ENCODE measurements around the gene BRINP2. TPM values are rescaled to one million over a fixed set of nuclear protein-coding genes. Genes with fewer than 3 reads are reported as not detected.

BRINP2 gene
- total RNA-seq, 1 donor from 2014 or later, result 0.52 TPM

DNA sequence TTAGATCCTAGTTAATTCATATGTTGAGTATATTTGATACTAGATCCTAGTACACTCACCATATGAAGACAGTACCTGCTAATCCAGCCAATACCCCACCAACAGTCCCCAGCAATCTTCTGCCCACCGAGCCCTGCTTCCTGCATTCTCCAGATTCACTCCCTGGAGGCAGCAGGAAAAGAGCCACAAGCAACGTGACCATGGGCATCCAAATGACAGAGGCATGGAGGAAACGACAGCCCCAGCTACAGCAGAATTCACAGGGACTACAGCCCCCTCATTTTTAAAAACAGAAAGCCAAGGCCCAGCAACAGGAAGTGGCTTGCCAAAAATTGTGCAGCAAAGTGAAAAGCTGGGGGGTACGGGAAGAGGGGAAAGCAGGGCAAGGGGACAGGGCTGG, 35.5 kb upstream of the BRINP2 start:
- Histone ChIP-seq H3K4me1 (ENCODE audit: control insufficient read depth in 3 of 3, insufficient read depth in 3 of 3, low read length in 3 of 3) (no peaks in the 10 kb centered on the region), H3K9me3 (ENCODE audit: control insufficient read depth in 3 of 3, low read length in 3 of 3) (no peaks in the 10 kb centered on the region), H3K9ac (ENCODE audit: low read depth in 1 of 3, low read length in 3 of 3) (no peak overlapping the region), H3K36me3 (ENCODE audit: control insufficient read depth in 3 of 3, insufficient read depth in 3 of 3, low read length in 3 of 3) (no peaks in the 10 kb centered on the region), H3K27me3 (ENCODE audit: control insufficient read depth in 3 of 3, insufficient read depth in 3 of 3, low read length in 3 of 3) (peaks cover 0 to 4% (median 0%) of the 10 kb centered on the region in 3 donors), H3K27ac (ENCODE audit: low read depth, low read length) (no peak overlapping the region), H3K4me3 (ENCODE audit: low read length in 3 of 3) (no peak overlapping the region)

DNA sequence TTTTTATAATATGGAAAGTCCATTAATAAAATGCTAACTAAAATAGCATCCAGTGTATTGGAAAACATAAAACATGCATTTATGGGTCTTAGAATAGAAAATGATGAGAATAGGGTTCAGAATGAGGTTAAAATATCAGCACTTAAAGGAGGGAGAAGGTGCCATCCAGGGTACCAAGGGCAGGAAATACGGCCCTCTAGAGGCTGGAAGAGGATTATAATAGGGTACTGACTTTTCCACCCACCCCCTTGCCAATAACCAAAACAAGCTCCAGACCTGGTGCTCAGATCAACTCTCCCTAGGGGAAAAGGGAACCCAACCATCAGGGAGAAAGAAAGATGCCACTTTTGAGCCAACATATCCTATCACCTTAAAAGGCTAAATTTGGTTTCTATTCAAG, 32.9 kb upstream of the BRINP2 start:
- H3K9me3 ChIP-seq (ENCODE audit: control insufficient read depth in 3 of 3, low read length in 3 of 3), result no peaks in the 10 kb centered on the region
- H3K27me3 ChIP-seq (ENCODE audit: control insufficient read depth in 3 of 3, insufficient read depth in 3 of 3, low read length in 3 of 3), result peaks cover 0 to 2% (median 0%) of the 10 kb centered on the region in 3 donors
- H3K4me3 ChIP-seq (ENCODE audit: low read length in 3 of 3), result no peak overlapping the region

GRCh38 chr1:177138347-177138746, 32.4 kb upstream of the BRINP2 start:
- no peaks in the 10 kb centered on the region for H3K36me3 ChIP-seq (ENCODE audit: control insufficient read depth in 3 of 3, insufficient read depth in 3 of 3, low read length in 3 of 3)

More for the DNA sequence above, 32.9 kb upstream of the BRINP2 start:
- Histone ChIP-seq H3K36me3 (ENCODE audit: control insufficient read depth in 3 of 3, insufficient read depth in 3 of 3, low read length in 3 of 3) (no peaks in the 10 kb centered on the region), H3K27ac (ENCODE audit: low read depth, low read length) (no peak overlapping the region), H3K4me1 (ENCODE audit: control insufficient read depth in 3 of 3, insufficient read depth in 3 of 3, low read length in 3 of 3) (no peaks in the 10 kb centered on the region), H3K9ac (ENCODE audit: low read depth in 1 of 3, low read length in 3 of 3) (no peak overlapping the region)

DNA sequence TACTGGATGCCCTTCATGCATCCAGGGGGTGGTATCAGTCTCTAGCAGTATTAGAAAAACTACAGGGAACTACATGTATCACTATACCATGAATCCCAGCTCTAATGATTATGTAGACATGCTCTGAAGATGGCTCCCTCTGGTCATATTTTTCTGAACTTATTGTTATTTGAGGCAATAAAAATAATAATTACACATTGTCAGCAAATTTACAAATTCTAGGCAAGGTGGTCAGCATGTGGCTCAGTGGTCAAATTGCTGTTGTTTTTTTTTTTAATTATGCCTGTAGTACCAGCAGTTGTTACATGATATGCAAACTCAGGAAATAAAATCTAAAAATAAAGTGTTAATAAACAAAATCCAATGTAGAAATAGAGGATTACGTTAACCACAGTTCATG, 28.7 kb upstream of the BRINP2 start:
- peaks cover 0 to 2% (median 0%) of the 10 kb centered on the region in 3 donors for H3K27me3 ChIP-seq (ENCODE audit: control insufficient read depth in 3 of 3, insufficient read depth in 3 of 3, low read length in 3 of 3)
- no peaks in the 10 kb centered on the region for H3K36me3 ChIP-seq (ENCODE audit: control insufficient read depth in 3 of 3, insufficient read depth in 3 of 3, low read length in 3 of 3)
- H3K9ac ChIP-seq (ENCODE audit: low read depth in 1 of 3, low read length in 3 of 3), result no peak overlapping the region
- H3K4me3 ChIP-seq (ENCODE audit: low read length in 3 of 3), result no peak overlapping the region
- no peak overlapping the region for H3K27ac ChIP-seq (ENCODE audit: low read depth, low read length)
- H3K4me1 ChIP-seq (ENCODE audit: control insufficient read depth in 3 of 3, insufficient read depth in 3 of 3, low read length in 3 of 3), result peaks cover 0 to 4% (median 3%) of the 10 kb centered on the region in 3 donors
- no peaks in the 10 kb centered on the region for H3K9me3 ChIP-seq (ENCODE audit: control insufficient read depth in 3 of 3, low read length in 3 of 3)

More at GRCh38 chr1:177138347-177138746, 32.4 kb upstream of the BRINP2 start:
- H3K4me1 ChIP-seq (ENCODE audit: control insufficient read depth in 3 of 3, insufficient read depth in 3 of 3, low read length in 3 of 3), result no peaks in the 10 kb centered on the region
- H3K9me3 ChIP-seq (ENCODE audit: control insufficient read depth in 3 of 3, low read length in 3 of 3), result no peaks in the 10 kb centered on the region
- no peak overlapping the region for H3K4me3 ChIP-seq (ENCODE audit: low read length in 3 of 3)
- no peak overlapping the region for H3K9ac ChIP-seq (ENCODE audit: low read depth in 1 of 3, low read length in 3 of 3)
- no peak overlapping the region for H3K27ac ChIP-seq (ENCODE audit: low read depth, low read length)
- H3K27me3 ChIP-seq (ENCODE audit: control insufficient read depth in 3 of 3, insufficient read depth in 3 of 3, low read length in 3 of 3), result peaks cover 0 to 2% (median 0%) of the 10 kb centered on the region in 3 donors

GRCh38 chr1:177142791-177143271, 27.9 kb upstream of the BRINP2 start:
- H3K36me3 ChIP-seq (ENCODE audit: control insufficient read depth in 3 of 3, insufficient read depth in 3 of 3, low read length in 3 of 3), result no peaks in the 10 kb centered on the region
- no peak overlapping the region for H3K27ac ChIP-seq (ENCODE audit: low read depth, low read length)
- no peaks in the 10 kb centered on the region for H3K9me3 ChIP-seq (ENCODE audit: control insufficient read depth in 3 of 3, low read length in 3 of 3)
- H3K27me3 ChIP-seq (ENCODE audit: control insufficient read depth in 3 of 3, insufficient read depth in 3 of 3, low read length in 3 of 3), result peaks cover 0 to 2% (median 0%) of the 10 kb centered on the region in 3 donors
- H3K4me1 ChIP-seq (ENCODE audit: control insufficient read depth in 3 of 3, insufficient read depth in 3 of 3, low read length in 3 of 3), result peaks cover 0 to 4% (median 3%) of the 10 kb centered on the region in 3 donors
- H3K9ac ChIP-seq (ENCODE audit: low read depth in 1 of 3, low read length in 3 of 3), result no peak overlapping the region
- H3K4me3 ChIP-seq (ENCODE audit: low read length in 3 of 3), result no peak overlapping the region

DNA sequence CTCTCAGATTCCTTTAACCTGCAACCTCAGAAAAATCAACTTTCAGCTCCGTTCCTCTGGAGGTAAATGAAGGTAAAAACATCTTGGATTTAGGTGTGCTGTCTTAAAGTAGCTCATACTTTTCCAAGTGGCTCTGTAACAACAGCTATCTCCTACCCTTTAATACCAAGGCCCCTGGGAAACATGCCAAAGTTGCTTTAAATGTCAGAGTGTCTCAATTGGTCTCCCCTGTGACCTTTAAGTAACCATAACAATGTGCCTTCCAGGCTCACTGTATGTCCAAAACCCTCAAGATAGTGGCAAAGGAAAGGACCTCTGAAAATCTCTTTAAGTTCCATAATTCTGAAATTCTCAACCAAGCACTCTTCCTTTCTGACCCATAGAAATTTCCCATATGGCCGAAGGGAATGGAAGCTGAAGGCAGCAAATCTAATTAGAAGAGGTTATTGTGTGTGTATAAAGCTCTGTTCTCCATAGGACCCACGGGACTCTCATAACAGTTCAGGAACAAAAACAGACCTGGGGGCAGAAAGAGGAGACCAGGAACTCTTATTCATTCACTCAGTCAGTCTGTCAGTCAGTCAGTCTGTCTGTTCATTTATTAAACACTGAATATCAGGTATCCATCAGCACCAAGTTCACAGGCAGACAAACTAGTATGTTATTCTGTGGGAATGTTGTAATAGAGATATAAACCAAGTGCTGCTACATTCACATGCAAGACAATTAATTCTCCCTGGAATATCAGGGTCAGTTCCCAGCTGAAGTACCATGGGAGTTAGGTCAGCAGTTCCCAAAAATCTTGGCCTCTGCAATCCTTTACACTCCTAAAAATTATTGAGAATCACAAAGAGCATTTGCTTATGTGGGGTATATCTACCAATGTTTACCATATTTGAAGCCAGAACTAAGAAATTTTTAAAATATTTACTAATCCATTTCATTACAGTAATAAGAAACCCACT, 25.4 kb upstream of the BRINP2 start:
- H3K36me3 ChIP-seq (ENCODE audit: control insufficient read depth in 3 of 3, insufficient read depth in 3 of 3, low read length in 3 of 3), result no peaks in the 10 kb centered on the region
- no peak overlapping the region for H3K27ac ChIP-seq (ENCODE audit: low read depth, low read length)
- no peaks in the 10 kb centered on the region for H3K9me3 ChIP-seq (ENCODE audit: control insufficient read depth in 3 of 3, low read length in 3 of 3)
- H3K27me3 ChIP-seq (ENCODE audit: control insufficient read depth in 3 of 3, insufficient read depth in 3 of 3, low read length in 3 of 3), result peaks cover 0 to 2% (median 0%) of the 10 kb centered on the region in 3 donors
- no peak overlapping the region for H3K4me3 ChIP-seq (ENCODE audit: low read length in 3 of 3)
- peaks cover 0 to 4% (median 3%) of the 10 kb centered on the region in 3 donors for H3K4me1 ChIP-seq (ENCODE audit: control insufficient read depth in 3 of 3, insufficient read depth in 3 of 3, low read length in 3 of 3)
- no peak overlapping the region for H3K9ac ChIP-seq (ENCODE audit: low read depth in 1 of 3, low read length in 3 of 3)

DNA sequence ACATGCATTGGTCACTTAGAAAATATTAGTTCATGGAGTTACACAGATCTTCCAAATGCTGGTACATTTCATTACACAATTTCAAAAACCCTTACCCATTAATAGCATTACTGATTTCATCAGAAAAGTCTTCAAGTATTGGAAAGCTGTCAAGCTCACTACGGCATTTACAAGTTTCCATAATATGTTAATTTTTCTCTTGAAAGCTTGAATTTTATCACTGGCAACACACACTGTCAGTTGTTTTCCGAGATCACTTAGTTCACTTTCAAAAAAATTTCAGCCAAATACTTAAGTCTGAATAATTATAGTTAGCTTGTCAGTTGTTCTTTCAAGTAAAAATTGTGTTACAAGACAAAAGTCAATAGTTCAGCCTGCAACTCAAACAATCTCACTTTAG, 24.3 kb upstream of the BRINP2 start:
- Histone ChIP-seq H3K36me3 (ENCODE audit: control insufficient read depth in 3 of 3, insufficient read depth in 3 of 3, low read length in 3 of 3) (no peaks in the 10 kb centered on the region), H3K9me3 (ENCODE audit: control insufficient read depth in 3 of 3, low read length in 3 of 3) (no peaks in the 10 kb centered on the region), H3K4me1 (ENCODE audit: control insufficient read depth in 3 of 3, insufficient read depth in 3 of 3, low read length in 3 of 3) (peaks cover 0 to 4% (median 3%) of the 10 kb centered on the region in 3 donors), H3K4me3 (ENCODE audit: low read length in 3 of 3) (no peak overlapping the region), H3K27me3 (ENCODE audit: control insufficient read depth in 3 of 3, insufficient read depth in 3 of 3, low read length in 3 of 3) (peaks cover 0 to 2% (median 0%) of the 10 kb centered on the region in 3 donors), H3K9ac (ENCODE audit: low read depth in 1 of 3, low read length in 3 of 3) (no peak overlapping the region), H3K27ac (ENCODE audit: low read depth, low read length) (no peak overlapping the region)

GRCh38 chr1:177162243-177162642, 8.5 kb upstream of the BRINP2 start:
- H3K27me3 ChIP-seq (ENCODE audit: control insufficient read depth in 3 of 3, insufficient read depth in 3 of 3, low read length in 3 of 3), result peaks cover 27 to 40% (median 35%) of the 10 kb centered on the region in 3 donors

DNA sequence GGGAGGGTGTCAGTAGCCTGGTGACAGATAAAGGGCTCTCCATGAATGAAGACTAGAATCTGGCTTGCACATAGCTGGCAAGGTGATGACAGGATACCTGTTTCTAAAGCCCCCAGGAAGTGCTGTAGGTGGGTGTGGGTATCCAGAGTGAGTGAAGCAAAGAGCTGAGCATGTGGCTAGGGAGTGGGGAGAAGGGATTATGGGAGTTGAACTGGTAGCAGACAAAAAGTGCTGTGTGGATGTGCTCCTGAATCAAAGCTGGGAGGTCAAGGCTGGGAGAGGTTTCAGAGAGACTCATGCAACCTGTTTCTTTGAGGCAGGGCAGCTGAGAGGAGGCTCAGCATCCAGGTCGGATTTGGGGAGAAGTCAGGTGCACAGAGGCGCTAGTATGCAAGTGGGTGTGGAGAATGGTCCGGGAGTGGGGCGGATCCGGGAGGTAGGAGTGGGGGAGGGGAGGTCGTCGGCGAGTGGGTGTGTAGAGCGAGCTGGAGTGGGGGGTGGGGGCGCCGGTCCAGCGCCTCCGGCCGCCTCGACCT, 6.8 kb upstream of the BRINP2 start:
- Histone ChIP-seq H3K27me3 (ENCODE audit: control insufficient read depth in 3 of 3, insufficient read depth in 3 of 3, low read length in 3 of 3) (peaks cover 27 to 41% (median 38%) of the 10 kb centered on the region in 3 donors), H3K9me3 (ENCODE audit: control insufficient read depth in 3 of 3, low read length in 3 of 3) (no peaks in the 10 kb centered on the region), H3K4me3 (ENCODE audit: low read length in 3 of 3) (peak overlapping the region in 2 of 3 donors; percentile 52 to 56), H3K36me3 (ENCODE audit: control insufficient read depth in 3 of 3, insufficient read depth in 3 of 3, low read length in 3 of 3) (no peaks in the 10 kb centered on the region), H3K4me1 (ENCODE audit: control insufficient read depth in 3 of 3, insufficient read depth in 3 of 3, low read length in 3 of 3) (peaks cover 0 to 7% (median 3%) of the 10 kb centered on the region in 3 donors), H3K27ac (ENCODE audit: low read depth, low read length) (no peak overlapping the region), H3K9ac (ENCODE audit: low read depth in 1 of 3, low read length in 3 of 3) (no peak overlapping the region)

More at GRCh38 chr1:177162243-177162642, 8.5 kb upstream of the BRINP2 start:
- H3K36me3 ChIP-seq (ENCODE audit: control insufficient read depth in 3 of 3, insufficient read depth in 3 of 3, low read length in 3 of 3), result no peaks in the 10 kb centered on the region
- H3K27ac ChIP-seq (ENCODE audit: low read depth, low read length), result no peak overlapping the region
- no peak overlapping the region for H3K4me3 ChIP-seq (ENCODE audit: low read length in 3 of 3)
- no peaks in the 10 kb centered on the region for H3K9me3 ChIP-seq (ENCODE audit: control insufficient read depth in 3 of 3, low read length in 3 of 3)
- H3K9ac ChIP-seq (ENCODE audit: low read depth in 1 of 3, low read length in 3 of 3), result no peak overlapping the region
- peaks cover 0 to 7% (median 3%) of the 10 kb centered on the region in 3 donors for H3K4me1 ChIP-seq (ENCODE audit: control insufficient read depth in 3 of 3, insufficient read depth in 3 of 3, low read length in 3 of 3)

All from skeletal muscle tissue (tissue), 4 donors.